ENCODE results near the gene PUS1. TPM values are rescaled to one million over a fixed set of nuclear protein-coding genes. Genes with fewer than 3 reads are reported as not detected.

PUS1 gene
- total and polyA plus RNA-seq, 2 of the 4 experiments (the other 2 are of a cell fraction): 14.0 to 36.7 TPM

- no peak for ATAC-seq (ENCODE audit: low read depth)
- no peak overlapping the region for H3K56ac ChIP-seq (ENCODE audit: extremely low read depth, insufficient read depth, low read length)
- H3K9me1 ChIP-seq (ENCODE audit: insufficient read depth, low read length): peaks cover 4% of the 10 kb centered on the region; the same call in 1 of the 2 replicates
- peaks cover 0 to 7% of the 10 kb centered on the region in 2 experiments; a peak in 1 of 4 replicates for H3K79me1 ChIP-seq (ENCODE audit: low read depth in 1 of 2, low read length in 2 of 2)
- no peak overlapping the region for H3K18ac ChIP-seq (ENCODE audit: low read depth, low read length)
- no peak overlapping the region for H2BK20ac ChIP-seq (ENCODE audit: low read depth, low read length)
- no peak overlapping the region for H2AK5ac ChIP-seq (ENCODE audit: low read depth, low read length)
- H2BK5ac ChIP-seq (ENCODE audit: low read depth, low read length, poor library complexity, severe bottlenecking): no peak overlapping the region
- H3K4ac ChIP-seq (ENCODE audit: low read depth, low read length): no peak overlapping the region
- 92% methylated on average over 21 of the region's 46 CpGs; no CpG with 5 or more reads in 1 of the 2 experiments for WGBS, 2 experiments (ENCODE audit: extremely low coverage in 2 of 2, insufficient read length in 1 of 2)
- H3K14ac ChIP-seq (replicated peaks; ENCODE audit: low read depth, low read length): no peak overlapping the region
- ChIA-PET CTCF (interaction anchor here (0.8 kb wide), 1 partner anchor 674 kb away, joined by 3 read pairs; no protein-coding TSS in a partner anchor), POLR2A (ENCODE audit: unreplicated experiment) (no interaction called here)
- H3K27me3 ChIP-seq (ENCODE audit: control insufficient read depth, insufficient read depth, low read length): no peaks in the 10 kb centered on the region
- intact Hi-C loops (cut with micrococcal nuclease) (no loop called here), dilution Hi-C loops (cut with HindIII; ENCODE audit: low sequenced_read_pairs, unreplicated experiment) (no loop called here), in situ Hi-C loops (cut with MboI; ENCODE audit: low sequenced_read_pairs) (no loop called here)
- H2BK15ac ChIP-seq (ENCODE audit: low read depth, low read length): no peak overlapping the region
- H3K23ac ChIP-seq (ENCODE audit: low read depth, low read length): no peak overlapping the region
- no peak overlapping the region for H4K8ac ChIP-seq (ENCODE audit: low read depth in 2 of 2, low read length in 2 of 2)
- H4K5ac ChIP-seq (ENCODE audit: low read depth, low read length): no peak overlapping the region
- no peaks in the 10 kb centered on the region for H4K20me1 ChIP-seq (ENCODE audit: insufficient read depth, low read length)
- no peak overlapping the region for H4K91ac ChIP-seq (ENCODE audit: insufficient read depth, low read depth, low read length)
- H2BK120ac ChIP-seq (ENCODE audit: low read depth, low read length): no peak overlapping the region
- H3K9me3 ChIP-seq (ENCODE audit: control insufficient read depth, insufficient read depth, low read length): no peaks in the 10 kb centered on the region
- H3K36me3 ChIP-seq (ENCODE audit: control insufficient read depth, insufficient read depth, low read length): peaks cover 37% of the 10 kb centered on the region
- no peak overlapping the region for H3K27ac ChIP-seq (ENCODE audit: insufficient read depth, low read length)
- H2AFZ ChIP-seq (replicated peaks; ENCODE audit: low read length, poor library complexity): no peak overlapping the region
- DNase-seq: no peak
- no peak overlapping the region for H3K9ac ChIP-seq (ENCODE audit: low read depth, low read length)
- no peak overlapping the region for H3K4me2 ChIP-seq (ENCODE audit: low read depth, low read length)
- H3K4me3 ChIP-seq (ENCODE audit: insufficient read depth, low read depth, low read length): no peak overlapping the region
- TF ChIP-seq POLR2A (IDR thresholded peaks at IDR 0.05; ENCODE audit: low read depth, low read length) (no peak), BHLHE40 (IDR thresholded peaks at IDR 0.05; ENCODE audit: low read depth, low read length) (no peak), RAD21 (IDR thresholded peaks at IDR 0.05; ENCODE audit: low read length) (no peak), CHD1 (IDR thresholded peaks at IDR 0.05; ENCODE audit: low read depth, low read length) (no peak), MAFK (IDR thresholded peaks at IDR 0.05; ENCODE audit: low read depth, low read length) (no peak), ELK1 (IDR thresholded peaks at IDR 0.05; ENCODE audit: borderline replicate concordance, low read depth, low read length) (no peak), SMC3 (IDR thresholded peaks at IDR 0.05; ENCODE audit: low read depth, low read length) (no peak), RFX5 (IDR thresholded peaks at IDR 0.05; ENCODE audit: low read depth, low read length) (no peak)
- no peaks in the 10 kb centered on the region for H3K4me1 ChIP-seq (ENCODE audit: control insufficient read depth, insufficient read depth, low read length)
- H2AK9ac ChIP-seq (replicated peaks; ENCODE audit: low read depth, low read length, poor library complexity): peak overlapping the region; percentile 34
- no TSS peak for BruUV-seq (replicated peaks)
Observed at GRCh38 chr12:131941116-131941986, 12.3 kb downstream of the PUS1 start.

Measured in IMR-90 (cell line).